HepG2 (cell line): Measurements from ENCODE around the gene CABP2. TPM values are rescaled to one million over a fixed set of nuclear protein-coding genes. Genes with fewer than 3 reads are reported as not detected.

ENCODE experiments used
- ARNT2 ChIP-seq: sonication (generic); formaldehyde crosslinking; IDR thresholded peaks from 2 replicates; pipeline ENCODE4 v1.8.0; 2022; ENCODE audit warnings: mild to moderate bottlenecking, low read depth, missing genetic modification reagents, moderate library complexity
- ATF7 ChIP-seq, 2 experiments: fragments of 450-650 bp in 1 of 2; sonication (generic) in 1 of 2; formaldehyde crosslinking in 1 of 2; IDR thresholded peaks; 2 replicates each; pipeline versions ENCODE4 v1.4.0 to v1.6.1; 2016 to 2020; ENCODE audit warnings: antibody characterized with exemption in 1 of 2, mild to moderate bottlenecking in 1 of 2, missing genetic modification reagents in 1 of 2
- KDM6A ChIP-seq: IDR thresholded peaks from 2 replicates; pipeline ENCODE4 v1.6.1; 2016; ENCODE audit warnings: low read depth
- SALL1 ChIP-seq: sonication (generic); formaldehyde crosslinking; IDR thresholded peaks from 2 replicates; pipeline ENCODE4 v1.8.0; 2022; ENCODE audit warnings: mild to moderate bottlenecking, missing genetic modification reagents
- SP5 ChIP-seq: IDR thresholded peaks from 2 replicates; pipeline ENCODE4 v1.6.1; 2016; ENCODE audit warnings: low read depth, borderline replicate concordance
- SRSF9 ChIP-seq: fragments of 200-400 bp; formaldehyde crosslinking; IDR thresholded peaks from 2 replicates; pipeline ENCODE4 v1.6.1; 2018; ENCODE audit warnings: borderline replicate concordance, mild to moderate bottlenecking, low read depth, low read length; ENCODE audit not compliant: insufficient read depth, poor library complexity, severe bottlenecking
- ZMYM3 ChIP-seq: sonication (generic); formaldehyde crosslinking; IDR thresholded peaks from 2 replicates; pipeline ENCODE4 v1.5.1; 2020; ENCODE audit warnings: mild to moderate bottlenecking, missing genetic modification reagents
- ZNF205 ChIP-seq: IDR thresholded peaks from 2 replicates; pipeline ENCODE4 v1.6.1; 2018; ENCODE audit warnings: missing biosample characterization, missing genetic modification reagents
- ZNF563 ChIP-seq: sonication (generic); formaldehyde crosslinking; IDR thresholded peaks from 2 replicates; pipeline ENCODE4 v1.8.0; 2022; ENCODE audit warnings: mild to moderate bottlenecking, moderate library complexity, missing genetic modification reagents
- ZNF614 ChIP-seq: IDR thresholded peaks from 2 replicates; pipeline ENCODE4 v1.6.1; 2018; ENCODE audit warnings: missing biosample characterization, missing genetic modification reagents, inconsistent platforms, borderline replicate concordance
- polyA plus RNA-seq, 8 experiments: library from polyadenylated mRNA; depleted of rRNA in 3 of 8; stranded (reverse) in 7 of 8; unstranded in 1 of 8; fragments of >200 nt; fragmentation: Illumina TruSeq in 4 of 8; extraction: Trizol in 4 of 8; gene quantifications; 2 replicates each; pipeline versions ENCODE4 v1.2.1 to v1.2.3, GENCODE V29; 2011 to 2016; ENCODE audit warnings: low read depth in 4 of 8, missing spikeins in 1 of 8, mixed read lengths in 1 of 8; ENCODE audit not compliant: insufficient read depth in 1 of 8
- total RNA-seq, 5 experiments: library from RNA; depleted of rRNA; stranded (reverse); fragments of >200 nt; fragmentation: Illumina TruSeq; extraction: Trizol; gene quantifications; 2 replicates each; pipeline ENCODE4 v1.2.3, GENCODE V29; 2016; ENCODE audit warnings: low read depth in 1 of 5
- TF ChIP-seq, protein P1 (sequence below): sonication (generic); formaldehyde crosslinking; IDR thresholded peaks from 2 replicates; pipeline ENCODE4 v1.4.0; 2020; ENCODE audit warnings: missing genetic modification reagents
- TF ChIP-seq, protein P2 (sequence below): sonication (generic); formaldehyde crosslinking; IDR thresholded peaks from 2 replicates; pipeline ENCODE4 v1.4.0; 2020; ENCODE audit warnings: mild to moderate bottlenecking, low read depth, missing genetic modification reagents
- TF ChIP-seq, protein P3 (sequence below): sonication (generic); formaldehyde crosslinking; IDR thresholded peaks from 2 replicates; pipeline ENCODE4 v1.5.1; 2020; ENCODE audit warnings: mild to moderate bottlenecking, missing genetic modification reagents
- TF ChIP-seq, protein P4 (sequence below): sonication (generic); formaldehyde crosslinking; IDR thresholded peaks from 2 replicates; pipeline ENCODE4 v1.4.0; 2020; ENCODE audit warnings: low read depth, mild to moderate bottlenecking, missing genetic modification reagents
- TF ChIP-seq, protein P5 (sequence below): IDR thresholded peaks from 2 replicates; pipeline ENCODE4 v1.6.1; 2016; ENCODE audit warnings: mild to moderate bottlenecking

CABP2 gene
- total and polyA plus RNA-seq, 2 of the 13 experiments (the other 11 are each of a cell fraction or from before 2014, with no cell fraction given), result not detected

DNA sequence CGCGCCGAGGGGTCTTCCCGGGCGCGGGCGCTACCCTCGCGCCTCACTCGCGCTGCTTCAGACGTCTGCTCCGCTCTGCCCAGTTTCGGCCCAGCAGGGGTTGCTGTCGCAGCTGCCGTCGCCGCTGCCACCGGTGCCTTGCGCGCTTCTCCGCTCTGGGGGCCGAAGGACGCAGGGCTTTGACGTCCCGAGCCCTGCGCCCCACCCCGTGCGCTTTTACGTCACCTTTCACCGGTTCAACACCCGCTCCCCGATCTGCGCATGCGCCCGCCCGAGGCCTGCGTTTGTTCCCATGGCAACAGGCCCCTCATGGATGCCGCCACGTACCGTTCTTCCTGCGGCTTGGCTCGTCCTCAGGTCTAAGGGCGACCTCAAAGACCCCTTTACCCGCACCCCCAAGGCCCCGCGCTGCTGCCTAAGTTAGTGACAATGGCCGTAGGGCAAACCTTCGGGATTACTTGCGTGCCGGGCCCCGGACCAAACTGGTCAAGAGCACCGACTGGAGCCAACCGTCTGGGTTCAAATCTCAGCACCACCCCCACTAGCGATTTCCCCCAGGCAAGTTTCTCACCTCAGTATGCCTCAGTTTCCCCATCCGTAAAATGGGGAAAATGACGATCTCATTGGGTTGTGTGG, 14.6 kb downstream of the CABP2 start (continued):
- TF ChIP-seq, protein P1, sequence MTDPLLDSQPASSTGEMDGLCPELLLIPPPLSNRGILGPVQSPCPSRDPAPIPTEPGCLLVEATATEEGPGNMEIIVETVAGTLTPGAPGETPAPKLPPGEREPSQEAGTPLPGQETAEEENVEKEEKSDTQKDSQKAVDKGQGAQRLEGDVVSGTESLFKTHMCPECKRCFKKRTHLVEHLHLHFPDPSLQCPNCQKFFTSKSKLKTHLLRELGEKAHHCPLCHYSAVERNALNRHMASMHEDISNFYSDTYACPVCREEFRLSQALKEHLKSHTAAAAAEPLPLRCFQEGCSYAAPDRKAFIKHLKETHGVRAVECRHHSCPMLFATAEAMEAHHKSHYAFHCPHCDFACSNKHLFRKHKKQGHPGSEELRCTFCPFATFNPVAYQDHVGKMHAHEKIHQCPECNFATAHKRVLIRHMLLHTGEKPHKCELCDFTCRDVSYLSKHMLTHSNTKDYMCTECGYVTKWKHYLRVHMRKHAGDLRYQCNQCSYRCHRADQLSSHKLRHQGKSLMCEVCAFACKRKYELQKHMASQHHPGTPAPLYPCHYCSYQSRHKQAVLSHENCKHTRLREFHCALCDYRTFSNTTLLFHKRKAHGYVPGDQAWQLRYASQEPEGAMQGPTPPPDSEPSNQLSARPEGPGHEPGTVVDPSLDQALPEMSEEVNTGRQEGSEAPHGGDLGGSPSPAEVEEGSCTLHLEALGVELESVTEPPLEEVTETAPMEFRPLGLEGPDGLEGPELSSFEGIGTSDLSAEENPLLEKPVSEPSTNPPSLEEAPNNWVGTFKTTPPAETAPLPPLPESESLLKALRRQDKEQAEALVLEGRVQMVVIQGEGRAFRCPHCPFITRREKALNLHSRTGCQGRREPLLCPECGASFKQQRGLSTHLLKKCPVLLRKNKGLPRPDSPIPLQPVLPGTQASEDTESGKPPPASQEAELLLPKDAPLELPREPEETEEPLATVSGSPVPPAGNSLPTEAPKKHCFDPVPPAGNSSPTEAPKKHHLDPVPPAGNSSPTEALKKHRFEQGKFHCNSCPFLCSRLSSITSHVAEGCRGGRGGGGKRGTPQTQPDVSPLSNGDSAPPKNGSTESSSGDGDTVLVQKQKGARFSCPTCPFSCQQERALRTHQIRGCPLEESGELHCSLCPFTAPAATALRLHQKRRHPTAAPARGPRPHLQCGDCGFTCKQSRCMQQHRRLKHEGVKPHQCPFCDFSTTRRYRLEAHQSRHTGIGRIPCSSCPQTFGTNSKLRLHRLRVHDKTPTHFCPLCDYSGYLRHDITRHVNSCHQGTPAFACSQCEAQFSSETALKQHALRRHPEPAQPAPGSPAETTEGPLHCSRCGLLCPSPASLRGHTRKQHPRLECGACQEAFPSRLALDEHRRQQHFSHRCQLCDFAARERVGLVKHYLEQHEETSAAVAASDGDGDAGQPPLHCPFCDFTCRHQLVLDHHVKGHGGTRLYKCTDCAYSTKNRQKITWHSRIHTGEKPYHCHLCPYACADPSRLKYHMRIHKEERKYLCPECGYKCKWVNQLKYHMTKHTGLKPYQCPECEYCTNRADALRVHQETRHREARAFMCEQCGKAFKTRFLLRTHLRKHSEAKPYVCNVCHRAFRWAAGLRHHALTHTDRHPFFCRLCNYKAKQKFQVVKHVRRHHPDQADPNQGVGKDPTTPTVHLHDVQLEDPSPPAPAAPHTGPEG (CRISPR knock-in tag), result peak; percentile 64; the same call in 1 of the 2 replicates
- TF ChIP-seq ZNF205 (CRISPR knock-in tag), result no peak; the same call in 1 of the 2 replicates
- TF ChIP-seq SRSF9, result no peak
- TF ChIP-seq KDM6A (CRISPR knock-in tag), result no peak
- no peak for TF ChIP-seq ZNF563 (CRISPR knock-in tag)
- TF ChIP-seq, protein P2, sequence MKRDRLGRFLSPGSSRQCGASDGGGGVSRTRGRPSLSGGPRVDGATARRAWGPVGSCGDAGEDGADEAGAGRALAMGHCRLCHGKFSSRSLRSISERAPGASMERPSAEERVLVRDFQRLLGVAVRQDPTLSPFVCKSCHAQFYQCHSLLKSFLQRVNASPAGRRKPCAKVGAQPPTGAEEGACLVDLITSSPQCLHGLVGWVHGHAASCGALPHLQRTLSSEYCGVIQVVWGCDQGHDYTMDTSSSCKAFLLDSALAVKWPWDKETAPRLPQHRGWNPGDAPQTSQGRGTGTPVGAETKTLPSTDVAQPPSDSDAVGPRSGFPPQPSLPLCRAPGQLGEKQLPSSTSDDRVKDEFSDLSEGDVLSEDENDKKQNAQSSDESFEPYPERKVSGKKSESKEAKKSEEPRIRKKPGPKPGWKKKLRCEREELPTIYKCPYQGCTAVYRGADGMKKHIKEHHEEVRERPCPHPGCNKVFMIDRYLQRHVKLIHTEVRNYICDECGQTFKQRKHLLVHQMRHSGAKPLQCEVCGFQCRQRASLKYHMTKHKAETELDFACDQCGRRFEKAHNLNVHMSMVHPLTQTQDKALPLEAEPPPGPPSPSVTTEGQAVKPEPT (CRISPR knock-in tag), result no peak
- TF ChIP-seq ATF7 (IDR thresholded peaks at IDR 0.05), result no peak
- TF ChIP-seq ATF7 (CRISPR knock-in tag; IDR thresholded peaks at IDR 0.05), result peak; percentile 84; the same call in 1 of the 2 replicates
- TF ChIP-seq, protein P3, sequence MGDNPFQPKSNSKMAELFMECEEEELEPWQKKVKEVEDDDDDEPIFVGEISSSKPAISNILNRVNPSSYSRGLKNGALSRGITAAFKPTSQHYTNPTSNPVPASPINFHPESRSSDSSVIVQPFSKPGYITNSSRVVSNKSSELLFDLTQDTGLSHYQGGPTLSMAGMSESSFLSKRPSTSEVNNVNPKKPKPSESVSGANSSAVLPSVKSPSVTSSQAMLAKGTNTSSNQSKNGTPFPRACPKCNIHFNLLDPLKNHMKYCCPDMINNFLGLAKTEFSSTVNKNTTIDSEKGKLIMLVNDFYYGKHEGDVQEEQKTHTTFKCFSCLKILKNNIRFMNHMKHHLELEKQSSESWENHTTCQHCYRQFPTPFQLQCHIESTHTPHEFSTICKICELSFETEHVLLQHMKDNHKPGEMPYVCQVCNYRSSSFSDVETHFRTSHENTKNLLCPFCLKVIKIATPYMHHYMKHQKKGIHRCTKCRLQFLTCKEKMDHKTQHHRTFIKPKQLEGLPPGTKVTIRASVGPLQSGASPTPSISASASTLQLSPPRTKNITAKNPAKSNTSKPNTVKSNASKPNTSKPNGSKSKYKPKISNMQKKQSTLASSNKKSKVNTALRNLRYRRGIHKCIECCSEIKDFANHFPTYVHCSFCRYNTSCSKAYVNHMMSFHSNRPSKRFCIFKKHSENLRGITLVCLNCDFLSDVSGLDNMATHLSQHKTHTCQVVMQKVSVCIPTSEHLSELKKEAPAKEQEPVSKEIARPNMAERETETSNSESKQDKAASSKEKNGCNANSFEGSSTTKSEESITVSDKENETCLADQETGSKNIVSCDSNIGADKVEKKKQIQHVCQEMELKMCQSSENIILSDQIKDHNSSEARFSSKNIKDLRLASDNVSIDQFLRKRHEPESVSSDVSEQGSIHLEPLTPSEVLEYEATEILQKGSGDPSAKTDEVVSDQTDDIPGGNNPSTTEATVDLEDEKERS (CRISPR knock-in tag), result 0 out of 2 replicates have a peak, but pooled peaks have one; percentile 10
- TF ChIP-seq, protein P4, sequence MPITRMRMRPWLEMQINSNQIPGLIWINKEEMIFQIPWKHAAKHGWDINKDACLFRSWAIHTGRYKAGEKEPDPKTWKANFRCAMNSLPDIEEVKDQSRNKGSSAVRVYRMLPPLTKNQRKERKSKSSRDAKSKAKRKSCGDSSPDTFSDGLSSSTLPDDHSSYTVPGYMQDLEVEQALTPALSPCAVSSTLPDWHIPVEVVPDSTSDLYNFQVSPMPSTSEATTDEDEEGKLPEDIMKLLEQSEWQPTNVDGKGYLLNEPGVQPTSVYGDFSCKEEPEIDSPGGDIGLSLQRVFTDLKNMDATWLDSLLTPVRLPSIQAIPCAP, result no peak
- TF ChIP-seq ZNF614, result 0 out of 2 replicates have a peak, but pooled peaks have one; percentile 26
- no peak for TF ChIP-seq ZMYM3 (CRISPR knock-in tag)
- TF ChIP-seq, protein P5, sequence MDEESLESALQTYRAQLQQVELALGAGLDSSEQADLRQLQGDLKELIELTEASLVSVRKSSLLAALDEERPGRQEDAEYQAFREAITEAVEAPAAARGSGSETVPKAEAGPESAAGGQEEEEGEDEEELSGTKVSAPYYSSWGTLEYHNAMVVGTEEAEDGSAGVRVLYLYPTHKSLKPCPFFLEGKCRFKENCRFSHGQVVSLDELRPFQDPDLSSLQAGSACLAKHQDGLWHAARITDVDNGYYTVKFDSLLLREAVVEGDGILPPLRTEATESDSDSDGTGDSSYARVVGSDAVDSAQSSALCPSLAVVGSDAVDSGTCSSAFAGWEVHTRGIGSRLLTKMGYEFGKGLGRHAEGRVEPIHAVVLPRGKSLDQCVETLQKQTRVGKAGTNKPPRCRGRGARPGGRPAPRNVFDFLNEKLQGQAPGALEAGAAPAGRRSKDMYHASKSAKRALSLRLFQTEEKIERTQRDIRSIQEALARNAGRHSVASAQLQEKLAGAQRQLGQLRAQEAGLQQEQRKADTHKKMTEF (CRISPR knock-in tag), result peak; percentile 79
- peak; percentile 44; the same call in 1 of the 2 replicates for TF ChIP-seq SALL1 (CRISPR knock-in tag)
- TF ChIP-seq SP5 (CRISPR knock-in tag), result peak; percentile 42; the same call in 1 of the 2 replicates
- 0 out of 2 replicates have a peak, but pooled peaks have one; percentile 54 for TF ChIP-seq ARNT2 (CRISPR knock-in tag)
